ENCODE data around the gene CSNK1A1. TPM values are rescaled to one million over a fixed set of nuclear protein-coding genes. Genes with fewer than 3 reads are reported as not detected.

Gene CSNK1A1
- polyA plus RNA-seq, 1 of the 3 experiments (the other 2 are of a cell fraction) = 70.7 TPM

DNA sequence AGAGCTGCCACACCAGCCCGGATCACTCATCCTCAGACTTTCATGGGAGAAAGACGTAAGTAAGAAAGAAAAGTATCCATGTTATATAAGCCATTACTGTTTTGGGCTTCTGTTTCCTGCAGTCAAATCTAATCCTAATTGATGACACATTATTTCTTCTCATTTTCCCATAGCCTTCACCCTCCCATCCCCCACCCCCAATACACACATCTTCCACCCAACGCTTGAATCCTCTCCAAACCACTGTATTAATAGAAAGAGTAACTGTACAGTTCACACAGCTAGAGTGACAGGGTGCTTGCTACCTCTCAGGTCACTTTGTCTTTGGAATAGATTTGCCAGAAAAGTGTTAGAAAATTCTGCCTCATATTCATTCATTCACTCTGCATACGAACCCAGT lies 102.8 kb downstream of the CSNK1A1 start:
- Histone ChIP-seq H3K27ac (ENCODE audit: low read depth in 2 of 2, low read length in 1 of 2) (peak overlapping the region in 1 of 2 experiments; percentile 97; a peak in 2 of 4 replicates), H3K4me3 (ENCODE audit: low read depth in 2 of 2, low read length in 1 of 2) (no peak overlapping the region), H2AFZ (ENCODE audit: low read depth) (no peak overlapping the region), H3K9me3 (no peaks in the 10 kb centered on the region), H3K79me2 (ENCODE audit: insufficient read depth) (no peaks in the 10 kb centered on the region), H3K4me2 (no peak overlapping the region), H4K20me1 (ENCODE audit: insufficient read depth) (no peaks in the 10 kb centered on the region), H3K4me1 (ENCODE audit: control insufficient read depth in 1 of 2, insufficient read depth in 2 of 2, low read depth in 1 of 2, low read length in 1 of 2) (peaks cover 16 to 26% of the 10 kb centered on the region in 2 experiments), H3F3A (replicated peaks; ENCODE audit: insufficient read depth) (peaks cover 32% of the 10 kb centered on the region), H3K36me3 (replicated peaks in 1 of 2; ENCODE audit: control insufficient read depth in 1 of 2, insufficient read depth in 2 of 2, low read length in 1 of 2) (no peaks in the 10 kb centered on the region), H3K9ac (no peak overlapping the region), H3K27me3 (ENCODE audit: insufficient read depth) (no peaks in the 10 kb centered on the region), H3K9me2 (no peaks in the 10 kb centered on the region)
- no peak for DNase-seq
- CTCF ChIA-PET = interaction anchor here (0.8 to 52.5 kb wide), 10 partner anchors 14 to 128 kb away, joined by 3 to 1751 read pairs (median 4); partner anchors contain the start of genes CSNK1A1, IL17B and PCYOX1L
- TF ChIP-seq TAF1 (IDR thresholded peaks at IDR 0.05; ENCODE audit: borderline replicate concordance, low read depth, low read length) (no peak), EZH2phosphoT487 (IDR thresholded peaks at IDR 0.05; ENCODE audit: borderline replicate concordance, low read depth) (no peak), YY1 (IDR thresholded peaks at IDR 0.05; ENCODE audit: low read depth) (no peak), SMC3 (IDR thresholded peaks at IDR 0.05; ENCODE audit: low read depth, low read length) (no peak), GATA2 (CRISPR knock-in tag; IDR thresholded peaks at IDR 0.05) (no peak), POLR2AphosphoS5 (IDR thresholded peaks at IDR 0.05; ENCODE audit: low read depth, low read length) (no peak), NFIC (IDR thresholded peaks at IDR 0.05; ENCODE audit: borderline replicate concordance) (no peak), CHD2 (IDR thresholded peaks at IDR 0.05; ENCODE audit: low read length, partially characterized antibody) (no peak)
- TF ChIP-seq, protein P1, sequence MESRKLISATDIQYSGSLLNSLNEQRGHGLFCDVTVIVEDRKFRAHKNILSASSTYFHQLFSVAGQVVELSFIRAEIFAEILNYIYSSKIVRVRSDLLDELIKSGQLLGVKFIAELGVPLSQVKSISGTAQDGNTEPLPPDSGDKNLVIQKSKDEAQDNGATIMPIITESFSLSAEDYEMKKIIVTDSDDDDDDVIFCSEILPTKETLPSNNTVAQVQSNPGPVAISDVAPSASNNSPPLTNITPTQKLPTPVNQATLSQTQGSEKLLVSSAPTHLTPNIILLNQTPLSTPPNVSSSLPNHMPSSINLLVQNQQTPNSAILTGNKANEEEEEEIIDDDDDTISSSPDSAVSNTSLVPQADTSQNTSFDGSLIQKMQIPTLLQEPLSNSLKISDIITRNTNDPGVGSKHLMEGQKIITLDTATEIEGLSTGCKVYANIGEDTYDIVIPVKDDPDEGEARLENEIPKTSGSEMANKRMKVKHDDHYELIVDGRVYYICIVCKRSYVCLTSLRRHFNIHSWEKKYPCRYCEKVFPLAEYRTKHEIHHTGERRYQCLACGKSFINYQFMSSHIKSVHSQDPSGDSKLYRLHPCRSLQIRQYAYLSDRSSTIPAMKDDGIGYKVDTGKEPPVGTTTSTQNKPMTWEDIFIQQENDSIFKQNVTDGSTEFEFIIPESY (IDR thresholded peaks at IDR 0.05; ENCODE audit: borderline replicate concordance, low read depth) = no peak
- TF ChIP-seq, protein P2, sequence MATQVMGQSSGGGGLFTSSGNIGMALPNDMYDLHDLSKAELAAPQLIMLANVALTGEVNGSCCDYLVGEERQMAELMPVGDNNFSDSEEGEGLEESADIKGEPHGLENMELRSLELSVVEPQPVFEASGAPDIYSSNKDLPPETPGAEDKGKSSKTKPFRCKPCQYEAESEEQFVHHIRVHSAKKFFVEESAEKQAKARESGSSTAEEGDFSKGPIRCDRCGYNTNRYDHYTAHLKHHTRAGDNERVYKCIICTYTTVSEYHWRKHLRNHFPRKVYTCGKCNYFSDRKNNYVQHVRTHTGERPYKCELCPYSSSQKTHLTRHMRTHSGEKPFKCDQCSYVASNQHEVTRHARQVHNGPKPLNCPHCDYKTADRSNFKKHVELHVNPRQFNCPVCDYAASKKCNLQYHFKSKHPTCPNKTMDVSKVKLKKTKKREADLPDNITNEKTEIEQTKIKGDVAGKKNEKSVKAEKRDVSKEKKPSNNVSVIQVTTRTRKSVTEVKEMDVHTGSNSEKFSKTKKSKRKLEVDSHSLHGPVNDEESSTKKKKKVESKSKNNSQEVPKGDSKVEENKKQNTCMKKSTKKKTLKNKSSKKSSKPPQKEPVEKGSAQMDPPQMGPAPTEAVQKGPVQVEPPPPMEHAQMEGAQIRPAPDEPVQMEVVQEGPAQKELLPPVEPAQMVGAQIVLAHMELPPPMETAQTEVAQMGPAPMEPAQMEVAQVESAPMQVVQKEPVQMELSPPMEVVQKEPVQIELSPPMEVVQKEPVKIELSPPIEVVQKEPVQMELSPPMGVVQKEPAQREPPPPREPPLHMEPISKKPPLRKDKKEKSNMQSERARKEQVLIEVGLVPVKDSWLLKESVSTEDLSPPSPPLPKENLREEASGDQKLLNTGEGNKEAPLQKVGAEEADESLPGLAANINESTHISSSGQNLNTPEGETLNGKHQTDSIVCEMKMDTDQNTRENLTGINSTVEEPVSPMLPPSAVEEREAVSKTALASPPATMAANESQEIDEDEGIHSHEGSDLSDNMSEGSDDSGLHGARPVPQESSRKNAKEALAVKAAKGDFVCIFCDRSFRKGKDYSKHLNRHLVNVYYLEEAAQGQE (IDR thresholded peaks at IDR 0.05; ENCODE audit: low read depth, low read length) = no peak
- TF ChIP-seq, protein P3, sequence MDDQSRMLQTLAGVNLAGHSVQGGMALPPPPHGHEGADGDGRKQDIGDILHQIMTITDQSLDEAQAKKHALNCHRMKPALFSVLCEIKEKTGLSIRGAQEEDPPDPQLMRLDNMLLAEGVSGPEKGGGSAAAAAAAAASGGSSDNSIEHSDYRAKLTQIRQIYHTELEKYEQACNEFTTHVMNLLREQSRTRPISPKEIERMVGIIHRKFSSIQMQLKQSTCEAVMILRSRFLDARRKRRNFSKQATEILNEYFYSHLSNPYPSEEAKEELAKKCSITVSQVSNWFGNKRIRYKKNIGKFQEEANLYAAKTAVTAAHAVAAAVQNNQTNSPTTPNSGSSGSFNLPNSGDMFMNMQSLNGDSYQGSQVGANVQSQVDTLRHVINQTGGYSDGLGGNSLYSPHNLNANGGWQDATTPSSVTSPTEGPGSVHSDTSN (IDR thresholded peaks at IDR 0.05) = no peak
- TF ChIP-seq, protein P4, sequence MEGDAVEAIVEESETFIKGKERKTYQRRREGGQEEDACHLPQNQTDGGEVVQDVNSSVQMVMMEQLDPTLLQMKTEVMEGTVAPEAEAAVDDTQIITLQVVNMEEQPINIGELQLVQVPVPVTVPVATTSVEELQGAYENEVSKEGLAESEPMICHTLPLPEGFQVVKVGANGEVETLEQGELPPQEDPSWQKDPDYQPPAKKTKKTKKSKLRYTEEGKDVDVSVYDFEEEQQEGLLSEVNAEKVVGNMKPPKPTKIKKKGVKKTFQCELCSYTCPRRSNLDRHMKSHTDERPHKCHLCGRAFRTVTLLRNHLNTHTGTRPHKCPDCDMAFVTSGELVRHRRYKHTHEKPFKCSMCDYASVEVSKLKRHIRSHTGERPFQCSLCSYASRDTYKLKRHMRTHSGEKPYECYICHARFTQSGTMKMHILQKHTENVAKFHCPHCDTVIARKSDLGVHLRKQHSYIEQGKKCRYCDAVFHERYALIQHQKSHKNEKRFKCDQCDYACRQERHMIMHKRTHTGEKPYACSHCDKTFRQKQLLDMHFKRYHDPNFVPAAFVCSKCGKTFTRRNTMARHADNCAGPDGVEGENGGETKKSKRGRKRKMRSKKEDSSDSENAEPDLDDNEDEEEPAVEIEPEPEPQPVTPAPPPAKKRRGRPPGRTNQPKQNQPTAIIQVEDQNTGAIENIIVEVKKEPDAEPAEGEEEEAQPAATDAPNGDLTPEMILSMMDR (IDR thresholded peaks at IDR 0.05) = no peak
- POLR2A ChIA-PET = interaction anchor here (1.2 kb wide), 1 partner anchor 102 kb away, joined by 3 read pairs; the partner anchor contains the start of gene CSNK1A1
- 85% methylated on average over 4 of the region's 4 CpGs for WGBS (ENCODE audit: low lambda C conversion rate)

Measured in SK-N-SH (cell line).